ENCODE measurements around the gene ZNF304. TPM values are rescaled to one million over a fixed set of nuclear protein-coding genes. Genes with fewer than 3 reads are reported as not detected.
A peak's percentile ranks its signal among the peaks of the same experiment; 100 is the strongest.

The ZNF304 gene
- total RNA-seq, 1 donor: 11.2 TPM

- no peak for DNase-seq (ENCODE audit: low read depth)
- no peak for TF ChIP-seq CTCF (IDR thresholded peaks at IDR 0.05; ENCODE audit: insufficient read depth, low read depth, low read length)
- no peak overlapping the region for H3K4me3 ChIP-seq (ENCODE audit: low read depth, low read length)
These were observed 36.9 kb upstream of the ZNF304 start for GRCh38 chr19:57314146-57314545.

GRCh38 chr19:57317503-57317902 lies 33.6 kb upstream of the ZNF304 start:
- no peak for TF ChIP-seq CTCF (IDR thresholded peaks at IDR 0.05; ENCODE audit: insufficient read depth, low read depth, low read length)
- H3K4me3 ChIP-seq (ENCODE audit: low read depth, low read length): peak overlapping the region; percentile 29
- no peak for DNase-seq (ENCODE audit: low read depth)

- no peak for DNase-seq (ENCODE audit: low read depth)
- peak overlapping the region; percentile 90 for H3K4me3 ChIP-seq (ENCODE audit: low read depth, low read length)
- no peak for TF ChIP-seq CTCF (IDR thresholded peaks at IDR 0.05; ENCODE audit: insufficient read depth, low read depth, low read length)
These were observed 31.2 kb upstream of the ZNF304 start for GRCh38 chr19:57319869-57320179.

GRCh38 chr19:57320180-57321084 lies 30.6 kb upstream of the ZNF304 start, which contains the start of gene ZNF543:
Gene ZNF543, plus strand, starts transcription at chr19:57320472. Its CDS starts 382 bp downstream, at chr19:57320854.
- peak; percentile 97 for DNase-seq (ENCODE audit: low read depth)
- TF ChIP-seq CTCF (IDR thresholded peaks at IDR 0.05; ENCODE audit: insufficient read depth, low read depth, low read length): no peak
- peak within 1 kb of the TSS; percentile 90 for H3K4me3 ChIP-seq (ENCODE audit: low read depth, low read length)

- no peak for TF ChIP-seq CTCF (IDR thresholded peaks at IDR 0.05; ENCODE audit: insufficient read depth, low read depth, low read length)
- H3K4me3 ChIP-seq (ENCODE audit: low read depth, low read length): peak overlapping the region; percentile 90
- DNase-seq (ENCODE audit: low read depth): no peak
These were observed 30.0 kb upstream of the ZNF304 start for GRCh38 chr19:57321116-57321515.

- no peak for TF ChIP-seq CTCF (IDR thresholded peaks at IDR 0.05; ENCODE audit: insufficient read depth, low read depth, low read length)
- H3K4me3 ChIP-seq (ENCODE audit: low read depth, low read length): peak overlapping the region; percentile 90
- DNase-seq (ENCODE audit: low read depth): no peak
These were observed 29.3 kb upstream of the ZNF304 start for GRCh38 chr19:57321751-57322150.
